GM12872 (cell line): ENCODE results near the gene CAPZA3.

Experiments
- TF ChIP-seq, protein P1 (sequence below): IDR thresholded peaks from 3 replicates; pipeline ENCODE4 v1.5.1; 2011; ENCODE audit warnings: low read depth, mild to moderate bottlenecking, low read length, moderate library complexity; ENCODE audit not compliant: insufficient read depth

CAPZA3 gene, protein sequence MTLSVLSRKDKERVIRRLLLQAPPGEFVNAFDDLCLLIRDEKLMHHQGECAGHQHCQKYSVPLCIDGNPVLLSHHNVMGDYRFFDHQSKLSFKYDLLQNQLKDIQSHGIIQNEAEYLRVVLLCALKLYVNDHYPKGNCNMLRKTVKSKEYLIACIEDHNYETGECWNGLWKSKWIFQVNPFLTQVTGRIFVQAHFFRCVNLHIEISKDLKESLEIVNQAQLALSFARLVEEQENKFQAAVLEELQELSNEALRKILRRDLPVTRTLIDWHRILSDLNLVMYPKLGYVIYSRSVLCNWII

DNA sequence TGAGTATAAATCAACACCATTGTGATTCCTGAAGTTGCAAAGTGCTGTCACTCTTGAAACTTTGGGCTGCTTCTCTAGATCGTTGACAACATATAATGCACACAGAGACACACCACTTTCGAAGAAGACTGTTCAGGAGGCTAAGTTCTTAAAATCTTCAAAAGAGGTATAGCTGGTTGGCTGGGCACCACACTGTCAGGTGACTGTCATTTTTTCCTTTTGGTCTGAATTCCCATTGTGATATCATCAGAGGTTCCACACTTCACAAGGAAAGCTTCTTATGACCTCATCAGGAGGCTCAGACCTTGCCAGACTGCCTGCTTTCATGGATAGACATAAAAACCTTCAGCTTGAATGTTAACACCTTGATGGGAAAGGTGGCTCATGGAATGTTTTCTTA lies at the start of gene CAPZA3, which contains the start of gene PLCZ1:
Gene CAPZA3 (plus strand): TSS at position 301 of the 400 bp plus-strand sequence. CDS start 150 bp downstream, outside the sequence.
Gene PLCZ1 (minus strand): TSS at position 194 of the 400 bp plus-strand sequence. CDS start 641 bp downstream, outside the sequence.
- TF ChIP-seq, protein P1, sequence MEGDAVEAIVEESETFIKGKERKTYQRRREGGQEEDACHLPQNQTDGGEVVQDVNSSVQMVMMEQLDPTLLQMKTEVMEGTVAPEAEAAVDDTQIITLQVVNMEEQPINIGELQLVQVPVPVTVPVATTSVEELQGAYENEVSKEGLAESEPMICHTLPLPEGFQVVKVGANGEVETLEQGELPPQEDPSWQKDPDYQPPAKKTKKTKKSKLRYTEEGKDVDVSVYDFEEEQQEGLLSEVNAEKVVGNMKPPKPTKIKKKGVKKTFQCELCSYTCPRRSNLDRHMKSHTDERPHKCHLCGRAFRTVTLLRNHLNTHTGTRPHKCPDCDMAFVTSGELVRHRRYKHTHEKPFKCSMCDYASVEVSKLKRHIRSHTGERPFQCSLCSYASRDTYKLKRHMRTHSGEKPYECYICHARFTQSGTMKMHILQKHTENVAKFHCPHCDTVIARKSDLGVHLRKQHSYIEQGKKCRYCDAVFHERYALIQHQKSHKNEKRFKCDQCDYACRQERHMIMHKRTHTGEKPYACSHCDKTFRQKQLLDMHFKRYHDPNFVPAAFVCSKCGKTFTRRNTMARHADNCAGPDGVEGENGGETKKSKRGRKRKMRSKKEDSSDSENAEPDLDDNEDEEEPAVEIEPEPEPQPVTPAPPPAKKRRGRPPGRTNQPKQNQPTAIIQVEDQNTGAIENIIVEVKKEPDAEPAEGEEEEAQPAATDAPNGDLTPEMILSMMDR, result no peak

DNA sequence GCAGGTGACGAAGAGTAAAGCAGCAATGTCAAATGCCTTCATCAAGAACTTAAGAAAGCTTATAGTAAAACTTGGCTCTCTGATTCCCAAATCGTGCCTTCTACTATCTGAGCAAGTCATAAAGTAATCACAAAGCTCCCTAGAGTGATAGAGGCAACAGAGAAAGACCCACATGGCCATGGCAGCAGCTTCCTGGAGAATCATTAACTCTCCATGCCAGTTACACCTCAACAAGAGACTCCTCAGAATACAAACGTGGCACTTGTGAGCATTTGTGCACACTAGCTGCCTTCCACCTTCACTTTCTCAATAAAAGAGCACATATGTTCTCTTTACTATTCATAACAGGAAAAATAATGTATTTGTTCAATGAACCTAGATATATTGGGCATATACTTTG lies 48.1 kb upstream of the CAPZA3 start:
- TF ChIP-seq, protein P1, result no peak

DNA sequence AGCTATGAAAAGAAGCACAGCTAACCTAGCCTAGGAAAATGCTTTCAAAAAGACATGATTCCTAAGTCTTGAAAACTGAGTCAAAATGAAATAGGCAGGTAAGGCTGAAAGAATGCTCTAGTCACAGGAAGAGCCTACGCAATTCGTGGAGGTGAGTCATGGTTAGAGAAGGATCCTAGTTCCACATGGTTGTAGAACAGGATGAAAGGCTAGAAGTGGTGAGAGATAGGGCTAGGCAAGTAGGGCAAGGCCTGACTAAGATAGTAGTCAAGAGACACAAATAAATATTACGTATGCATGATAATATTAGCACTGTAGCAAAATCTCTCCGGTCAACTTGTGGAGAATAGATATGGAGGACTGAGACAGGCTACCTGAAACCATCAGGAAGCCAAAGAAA lies 47.3 kb upstream of the CAPZA3 start:
- TF ChIP-seq, protein P1, result no peak

DNA sequence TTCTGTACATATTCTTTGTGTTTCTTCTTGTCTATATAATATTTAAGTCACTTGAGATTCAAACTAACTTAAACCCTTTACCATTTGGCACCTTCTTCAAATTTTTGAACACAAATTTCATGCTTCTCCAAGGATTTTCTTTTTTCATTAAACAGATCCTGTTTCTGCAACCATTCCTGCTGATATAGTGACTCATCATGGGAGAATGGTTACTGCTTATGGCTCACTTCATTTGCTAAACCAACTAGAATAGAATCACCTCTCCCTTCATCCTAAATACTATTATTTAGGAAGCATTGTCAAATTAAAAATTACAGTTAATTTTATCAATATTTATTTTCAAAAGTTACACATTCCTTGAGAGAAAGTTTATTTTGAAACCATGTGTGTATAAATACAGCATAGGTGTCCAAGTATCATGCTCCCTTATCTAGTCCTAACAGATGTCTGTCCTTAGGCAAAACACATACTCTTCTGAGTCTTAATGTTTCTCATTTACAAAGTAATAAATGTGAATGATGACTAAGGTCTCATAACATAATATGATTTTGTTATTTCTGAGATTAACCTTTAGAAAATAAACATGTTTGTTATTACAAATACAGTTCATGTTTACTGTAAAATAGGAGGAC lies 40.8 kb upstream of the CAPZA3 start:
- TF ChIP-seq, protein P1, result no peak

DNA sequence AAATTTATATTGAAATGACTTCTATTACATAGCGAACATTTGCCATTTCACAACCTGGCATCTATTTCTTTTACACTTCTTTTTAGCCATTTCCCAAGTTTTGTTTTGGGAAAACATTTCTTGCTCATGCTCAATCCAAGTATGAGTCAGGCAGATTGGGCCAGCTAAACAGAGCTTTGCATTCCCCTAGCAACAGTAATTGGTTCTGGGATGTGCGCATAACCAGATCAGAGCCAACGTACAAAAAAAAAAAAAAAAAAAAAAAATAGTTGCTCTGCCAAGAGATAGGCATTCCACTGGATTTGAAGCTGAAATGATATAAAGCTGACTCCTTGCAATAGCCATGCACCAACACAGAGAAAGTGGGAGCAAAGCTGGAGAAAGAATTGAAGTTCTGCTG lies 37.6 kb upstream of the CAPZA3 start:
- TF ChIP-seq, protein P1, result no peak

DNA sequence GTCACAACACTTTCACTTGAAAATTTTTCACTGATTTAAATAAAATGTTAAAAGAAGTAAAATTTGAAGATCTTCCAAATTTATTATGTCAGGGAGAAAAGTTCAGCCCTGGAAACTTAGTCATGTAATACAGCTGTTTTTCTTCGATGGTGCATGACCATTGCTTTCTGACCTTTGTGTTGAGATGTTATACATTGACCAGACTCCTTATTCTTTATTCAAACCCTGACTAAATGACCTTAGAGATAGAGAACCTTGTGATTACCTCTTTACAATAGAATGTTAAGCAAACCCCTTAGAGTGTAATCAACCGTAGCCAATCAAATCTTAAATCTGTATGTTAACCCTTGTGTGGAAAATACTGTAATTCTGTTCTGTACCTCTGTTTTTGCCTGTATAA lies 34.6 kb upstream of the CAPZA3 start:
- TF ChIP-seq, protein P1, result no peak

DNA sequence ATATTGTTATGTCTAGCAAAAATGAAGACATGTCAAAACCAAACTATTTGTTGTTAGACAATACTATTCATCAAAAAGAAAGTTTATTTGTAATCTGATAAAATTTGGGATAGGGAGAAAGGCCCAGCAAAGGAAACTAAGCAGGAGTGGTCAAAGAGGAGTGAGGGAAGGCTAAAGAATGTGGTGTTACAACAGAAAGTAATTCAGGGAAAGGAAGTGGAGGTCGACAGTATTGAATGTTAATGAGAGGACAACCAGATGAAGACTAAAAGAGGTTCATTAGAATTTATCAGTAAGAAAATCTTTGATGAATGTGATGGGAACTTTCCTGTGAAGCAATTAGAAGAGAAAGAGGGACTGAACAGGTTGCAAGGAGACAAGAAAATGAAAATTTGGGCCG lies 34.0 kb upstream of the CAPZA3 start:
- TF ChIP-seq, protein P1, result no peak
